ENCODE results near the gene C17orf50.

- TF ChIP-seq POLR2AphosphoS5 (IDR thresholded peaks at IDR 0.05): no peak
- no peak for TF ChIP-seq EP300 (IDR thresholded peaks at IDR 0.05)
- TF ChIP-seq CTCF (IDR thresholded peaks at IDR 0.05): no peak
- no peak for TF ChIP-seq POLR2A (IDR thresholded peaks at IDR 0.05)
Measured at GRCh38 chr17:35773679-35774425, 13.2 kb downstream of the C17orf50 start.
